NCI-H2196 (cell line): ENCODE data around the gene BCL2L1.
A peak's percentile ranks its signal among the peaks of the same experiment; 100 is the strongest.
"Not testable (repeated sequence)": the region's sequence is repeated elsewhere in the genome, so short reads cannot be mapped to it uniquely, and the experiment has no call there.

Source experiments
- DNase-seq: peaks from one replicate; lab custom pipeline; 2025; ENCODE audit not compliant: unreplicated experiment; lab: John Stamatoyannopoulos, UW

BCL2L1 gene

GRCh38 chr20:31677553-31678260 lies 45.0 kb downstream of the BCL2L1 start:
- DNase-seq: no peak

GRCh38 chr20:31676609-31676989 lies 46.1 kb downstream of the BCL2L1 start:
- no peak for DNase-seq

- no peak for DNase-seq
These were observed 46.6 kb downstream of the BCL2L1 start for GRCh38 chr20:31675828-31676608.

GRCh38 chr20:31674895-31675827 lies 47.5 kb downstream of the BCL2L1 start:
- DNase-seq: peak; percentile 17

GRCh38 chr20:31673943-31674463 lies 48.7 kb downstream of the BCL2L1 start:
- DNase-seq: no peak

- no peak for DNase-seq
These were observed 49.2 kb downstream of the BCL2L1 start for GRCh38 chr20:31673435-31673834.

- DNase-seq: no peak
These were observed 51.3 kb downstream of the BCL2L1 start for GRCh38 chr20:31671324-31671723.

- DNase-seq: no peak
These were observed 52.1 kb downstream of the BCL2L1 start for GRCh38 chr20:31670371-31671228.

GRCh38 chr20:31669876-31670275 lies 52.8 kb downstream of the BCL2L1 start:
- no peak for DNase-seq

GRCh38 chr20:31668944-31669343 lies 53.7 kb downstream of the BCL2L1 start:
- not testable (repeated sequence) for DNase-seq

GRCh38 chr20:31667315-31668285 lies 55.1 kb downstream of the BCL2L1 start:
- DNase-seq: no peak

- DNase-seq: no peak
These were observed 56.2 kb downstream of the BCL2L1 start for GRCh38 chr20:31666258-31667042.

- no peak for DNase-seq
These were observed 56.9 kb downstream of the BCL2L1 start for GRCh38 chr20:31665753-31666152.

- DNase-seq: peak; percentile 23
These were observed 57.8 kb downstream of the BCL2L1 start for GRCh38 chr20:31664696-31665354.

GRCh38 chr20:31663838-31664695 lies 58.6 kb downstream of the BCL2L1 start:
- peak; percentile 76 for DNase-seq

- no peak for DNase-seq
These were observed 59.2 kb downstream of the BCL2L1 start for GRCh38 chr20:31663524-31663837.

- no peak for DNase-seq
These were observed 60.3 kb downstream of the BCL2L1 start for GRCh38 chr20:31662372-31662854.
